ENCODE measurements around the gene AGRP. TPM values are rescaled to one million over a fixed set of nuclear protein-coding genes. Genes with fewer than 3 reads are reported as not detected.

AGRP gene
- total RNA-seq = 4.9 TPM
- long read RNA-seq, partial matches to known transcripts = 1 of 2 reads
- long read RNA-seq, other reads (novel, unspliced or antisense) = 0 of 2 reads

- peak within 1 kb of the TSS; percentile 30 for H3K27ac ChIP-seq
- H3K4me3 ChIP-seq = peak within 1 kb of the TSS; percentile 99
- no peaks in the 10 kb centered on the region for H3K9me3 ChIP-seq
- H3K4me1 ChIP-seq = peaks cover 39% of the 10 kb centered on the region
- H3K27me3 ChIP-seq = no peaks in the 10 kb centered on the region
- intact Hi-C loops (cut with DNase I) = no loop called here
- no peak for ATAC-seq
- H3K36me3 ChIP-seq = no peaks in the 10 kb centered on the region
- TF ChIP-seq CTCF (IDR thresholded peaks at IDR 0.05) = no peak
- DNase-seq = no peak
Observed at GRCh38 chr16:67483150-67483549, at the start of gene AGRP. Gene AGRP (minus strand): TSS chr16:67483547. CDS start chr16:67483398, 149 bp downstream.

GRCh38 chr16:67531247-67531646 lies 47.9 kb upstream of the AGRP start:
- H3K4me3 ChIP-seq = peak overlapping the region; percentile 66
- peaks cover 35% of the 10 kb centered on the region for H3K4me1 ChIP-seq
- TF ChIP-seq CTCF (IDR thresholded peaks at IDR 0.05) = no peak

GRCh38 chr16:67530013-67530939 lies 46.9 kb upstream of the AGRP start:
- Histone ChIP-seq H3K4me3 (peak overlapping the region; percentile 66), H3K4me1 (peaks cover 33% of the 10 kb centered on the region), H3K9me3 (no peaks in the 10 kb centered on the region), H3K27me3 (no peaks in the 10 kb centered on the region), H3K27ac (peak overlapping the region; percentile 88), H3K36me3 (no peaks in the 10 kb centered on the region)
- ATAC-seq = peak; percentile 83
- TF ChIP-seq CTCF (IDR thresholded peaks at IDR 0.05) = no peak
- DNase-seq = peak; percentile 88
- intact Hi-C loops (cut with DNase I) = no loop called here

More at GRCh38 chr16:67531247-67531646, 47.9 kb upstream of the AGRP start:
- DNase-seq (no peak), ATAC-seq (peak; percentile 48)
- no peaks in the 10 kb centered on the region for H3K36me3 ChIP-seq
- H3K9me3 ChIP-seq = no peaks in the 10 kb centered on the region
- no peaks in the 10 kb centered on the region for H3K27me3 ChIP-seq
- H3K27ac ChIP-seq = peak overlapping the region; percentile 88
- intact Hi-C loops (cut with DNase I) = no loop called here

- no peaks in the 10 kb centered on the region for H3K9me3 ChIP-seq
- intact Hi-C loops (cut with DNase I) = loop anchor here (10.0 kb wide), 1 partner anchor 125 kb away; no protein-coding TSS in a partner anchor
- H3K4me1 ChIP-seq = peaks cover 33% of the 10 kb centered on the region
- H3K36me3 ChIP-seq = no peaks in the 10 kb centered on the region
- ATAC-seq (peak; percentile 2), DNase-seq (no peak)
- H3K27me3 ChIP-seq = no peaks in the 10 kb centered on the region
- peak overlapping the region; percentile 66 for H3K4me3 ChIP-seq
- H3K27ac ChIP-seq = peak overlapping the region; percentile 88
- no peak for TF ChIP-seq CTCF (IDR thresholded peaks at IDR 0.05)
Observed at GRCh38 chr16:67529582-67530012, 46.2 kb upstream of the AGRP start.

GRCh38 chr16:67528870-67529581 lies 45.7 kb upstream of the AGRP start:
- DNase-seq (peak; percentile 80), ATAC-seq (peak; percentile 49)
- peak overlapping the region; percentile 66 for H3K4me3 ChIP-seq
- peak overlapping the region; percentile 88 for H3K27ac ChIP-seq
- H3K9me3 ChIP-seq = no peaks in the 10 kb centered on the region
- no peaks in the 10 kb centered on the region for H3K27me3 ChIP-seq
- H3K36me3 ChIP-seq = no peaks in the 10 kb centered on the region
- no peak for TF ChIP-seq CTCF (IDR thresholded peaks at IDR 0.05)
- H3K4me1 ChIP-seq = peaks cover 33% of the 10 kb centered on the region
- intact Hi-C loops (cut with DNase I) = loop anchor here (10.0 kb wide), 1 partner anchor 126 kb away; no protein-coding TSS in a partner anchor
